HUES48 (cell line): ENCODE data around the gene TOP2A.
"Not testable (repeated sequence)": the region's sequence is repeated elsewhere in the genome, so short reads cannot be mapped to it uniquely, and the experiment has no call there.

Experiments
- H3K27ac ChIP-seq: one replicate; pipeline ENCODE4 v1.7.0; 2013; ENCODE audit warnings: low read depth, low read length, inconsistent platforms
- H3K27me3 ChIP-seq: 2 replicates; pipeline ENCODE4 v1.6.1; 2013; ENCODE audit warnings: mild to moderate bottlenecking, low read length; ENCODE audit not compliant: control insufficient read depth, insufficient read depth
- H3K36me3 ChIP-seq: 2 replicates; pipeline ENCODE4 v1.6.1; 2013; ENCODE audit warnings: low read length; ENCODE audit not compliant: control insufficient read depth, insufficient read depth
- H3K4me1 ChIP-seq: 2 replicates; pipeline ENCODE4 v1.6.1; 2013; ENCODE audit warnings: mild to moderate bottlenecking, low read length; ENCODE audit not compliant: control insufficient read depth, insufficient read depth
- H3K4me3 ChIP-seq: 2 replicates; pipeline ENCODE4 v1.5.1; 2013; ENCODE audit warnings: mild to moderate bottlenecking, low read depth, low read length
- H3K9ac ChIP-seq: 2 replicates; pipeline ENCODE4 v1.6.1; 2013; ENCODE audit warnings: mild to moderate bottlenecking, low read depth, low read length, moderate library complexity
- H3K9me3 ChIP-seq: 2 replicates; pipeline ENCODE4 v1.6.1; 2013; ENCODE audit warnings: low read length; ENCODE audit not compliant: control insufficient read depth, insufficient read depth

TOP2A gene

DNA sequence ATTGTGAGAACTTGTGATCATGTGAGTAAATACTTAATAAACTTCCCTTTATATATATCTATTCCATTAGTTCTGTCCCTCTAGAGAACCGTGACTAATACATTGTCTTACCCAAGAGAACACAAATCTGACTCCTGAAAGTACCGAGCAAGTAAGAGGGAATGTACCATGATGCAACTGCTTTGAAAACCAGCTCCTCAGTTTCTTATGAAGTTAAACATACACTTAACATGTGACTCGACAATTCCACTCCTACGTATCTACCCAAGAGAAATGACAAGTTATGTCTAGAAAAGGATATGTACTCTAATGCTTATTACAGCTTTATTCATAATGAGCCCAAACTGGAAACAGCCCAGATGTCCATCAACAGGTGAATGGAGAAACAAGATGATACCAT is 44.4 kb downstream of the TOP2A start:
- no peaks in the 10 kb centered on the region for H3K36me3 ChIP-seq
- peaks cover 4% of the 10 kb centered on the region; the same call in 1 of the 2 replicates for H3K4me1 ChIP-seq
- H3K9me3 ChIP-seq: no peaks in the 10 kb centered on the region
- no peak overlapping the region for H3K9ac ChIP-seq
- no peak overlapping the region for H3K4me3 ChIP-seq
- H3K27ac ChIP-seq: no peak overlapping the region
- H3K27me3 ChIP-seq: no peaks in the 10 kb centered on the region

DNA sequence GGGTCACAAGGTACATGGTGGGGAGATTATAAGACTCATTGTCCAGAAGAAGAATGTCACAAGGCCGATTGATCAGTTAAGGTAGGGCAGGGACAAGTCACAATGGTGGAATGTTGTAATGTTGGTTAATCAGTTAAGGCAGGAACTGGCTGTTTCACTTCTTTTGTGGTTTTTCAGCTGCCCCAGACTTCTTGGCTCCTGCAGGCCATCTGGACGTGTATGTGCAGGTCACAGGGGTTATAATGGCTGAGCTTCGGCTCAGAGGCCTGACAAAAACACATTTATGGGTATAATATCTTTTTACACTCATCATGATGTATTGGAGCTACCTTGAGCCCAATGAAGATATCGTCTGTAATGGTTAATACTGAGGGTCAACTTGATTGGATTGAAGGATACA is 45.1 kb downstream of the TOP2A start:
- not testable (repeated sequence) for H3K4me3 ChIP-seq, H3K27ac ChIP-seq, H3K9me3 ChIP-seq, H3K27me3 ChIP-seq, H3K9ac ChIP-seq, H3K36me3 ChIP-seq, H3K4me1 ChIP-seq

DNA sequence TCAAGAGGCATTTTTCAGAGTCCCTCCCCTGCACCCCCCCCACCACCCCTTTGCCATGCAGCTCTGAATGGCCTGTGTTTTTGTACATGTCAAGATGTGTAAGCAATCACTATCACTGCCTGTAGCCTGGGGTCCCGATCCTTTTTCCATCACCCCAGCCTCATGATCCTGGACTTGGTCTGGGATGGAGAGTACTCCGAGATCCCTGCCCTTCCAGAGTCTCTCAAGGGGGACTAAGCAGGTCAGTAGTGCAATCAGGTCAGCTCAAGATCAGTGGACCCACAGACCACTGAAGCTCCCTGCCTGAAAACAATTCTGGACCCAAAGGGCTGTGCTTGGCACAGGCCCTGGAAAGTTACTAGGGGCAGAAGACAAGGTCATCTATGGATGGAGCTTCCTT is 45.7 kb downstream of the TOP2A start:
- Histone ChIP-seq H3K4me3 (no peak overlapping the region), H3K9ac (no peak overlapping the region), H3K27ac (no peak overlapping the region), H3K36me3 (no peaks in the 10 kb centered on the region), H3K4me1 (peaks cover 4% of the 10 kb centered on the region; the same call in 1 of the 2 replicates), H3K27me3 (no peaks in the 10 kb centered on the region), H3K9me3 (no peaks in the 10 kb centered on the region)

- H3K27ac ChIP-seq: no peak overlapping the region
- no peak overlapping the region for H3K4me3 ChIP-seq
- no peaks in the 10 kb centered on the region for H3K36me3 ChIP-seq
- no peaks in the 10 kb centered on the region for H3K9me3 ChIP-seq
- peaks cover 4% of the 10 kb centered on the region; the same call in 1 of the 2 replicates for H3K4me1 ChIP-seq
- H3K27me3 ChIP-seq: no peaks in the 10 kb centered on the region
- no peak overlapping the region for H3K9ac ChIP-seq
Observed at GRCh38 chr17:40371261-40371929, 46.3 kb downstream of the TOP2A start.

- Histone ChIP-seq H3K9me3 (no peaks in the 10 kb centered on the region), H3K27me3 (no peaks in the 10 kb centered on the region), H3K4me1 (peaks cover 5% of the 10 kb centered on the region; the same call in 1 of the 2 replicates), H3K9ac (no peak overlapping the region), H3K4me3 (no peak overlapping the region), H3K36me3 (no peaks in the 10 kb centered on the region), H3K27ac (no peak overlapping the region)
Observed at GRCh38 chr17:40369923-40370322, 47.8 kb downstream of the TOP2A start.

DNA sequence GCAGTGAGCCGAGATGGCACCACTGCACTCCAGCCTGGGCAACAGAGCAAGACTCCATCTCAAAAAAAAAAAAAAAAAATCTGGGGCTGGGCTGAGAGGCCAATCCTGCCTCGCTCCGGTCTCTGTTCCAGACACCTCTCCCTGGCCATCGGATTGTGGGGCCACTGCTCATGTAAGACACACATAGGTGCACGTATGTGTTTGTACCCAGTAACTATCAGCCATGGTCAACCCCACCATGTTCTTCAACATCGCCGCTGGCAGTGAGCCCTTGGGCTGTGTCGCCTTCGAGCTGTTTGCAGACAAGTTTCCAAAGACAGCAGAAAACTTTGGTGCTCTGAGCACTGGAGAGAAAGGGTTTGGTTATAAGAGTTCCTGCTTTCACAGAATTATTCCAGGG is 50.0 kb downstream of the TOP2A start:
- H3K4me3 ChIP-seq, H3K4me1 ChIP-seq, H3K9ac ChIP-seq, H3K27ac ChIP-seq, H3K9me3 ChIP-seq, H3K36me3 ChIP-seq: not testable (repeated sequence)
- H3K27me3 ChIP-seq: peaks cover 18% of the 10 kb centered on the region

- Histone ChIP-seq H3K27ac (no peak overlapping the region), H3K27me3 (peaks cover 26% of the 10 kb centered on the region), H3K9ac (no peak overlapping the region), H3K36me3 (no peaks in the 10 kb centered on the region), H3K9me3 (no peaks in the 10 kb centered on the region), H3K4me3 (no peak overlapping the region), H3K4me1 (peaks cover 10% of the 10 kb centered on the region; the same call in 1 of the 2 replicates)
Observed at GRCh38 chr17:40366861-40367518, 50.7 kb downstream of the TOP2A start.

GRCh38 chr17:40366076-40366860 is 51.4 kb downstream of the TOP2A start:
- H3K27ac ChIP-seq: no peak overlapping the region
- peaks cover 32% of the 10 kb centered on the region for H3K27me3 ChIP-seq
- H3K9ac ChIP-seq: no peak overlapping the region
- H3K4me3 ChIP-seq: no peak overlapping the region
- H3K4me1 ChIP-seq: peaks cover 15% of the 10 kb centered on the region
- no peaks in the 10 kb centered on the region for H3K9me3 ChIP-seq
- H3K36me3 ChIP-seq: no peaks in the 10 kb centered on the region

GRCh38 chr17:40364906-40365305 is 52.8 kb downstream of the TOP2A start:
- H3K4me3 ChIP-seq: no peak overlapping the region
- no peaks in the 10 kb centered on the region for H3K36me3 ChIP-seq
- H3K27ac ChIP-seq: no peak overlapping the region
- H3K9ac ChIP-seq: no peak overlapping the region
- no peaks in the 10 kb centered on the region for H3K9me3 ChIP-seq
- peaks cover 41% of the 10 kb centered on the region for H3K27me3 ChIP-seq
- peaks cover 18% of the 10 kb centered on the region for H3K4me1 ChIP-seq

DNA sequence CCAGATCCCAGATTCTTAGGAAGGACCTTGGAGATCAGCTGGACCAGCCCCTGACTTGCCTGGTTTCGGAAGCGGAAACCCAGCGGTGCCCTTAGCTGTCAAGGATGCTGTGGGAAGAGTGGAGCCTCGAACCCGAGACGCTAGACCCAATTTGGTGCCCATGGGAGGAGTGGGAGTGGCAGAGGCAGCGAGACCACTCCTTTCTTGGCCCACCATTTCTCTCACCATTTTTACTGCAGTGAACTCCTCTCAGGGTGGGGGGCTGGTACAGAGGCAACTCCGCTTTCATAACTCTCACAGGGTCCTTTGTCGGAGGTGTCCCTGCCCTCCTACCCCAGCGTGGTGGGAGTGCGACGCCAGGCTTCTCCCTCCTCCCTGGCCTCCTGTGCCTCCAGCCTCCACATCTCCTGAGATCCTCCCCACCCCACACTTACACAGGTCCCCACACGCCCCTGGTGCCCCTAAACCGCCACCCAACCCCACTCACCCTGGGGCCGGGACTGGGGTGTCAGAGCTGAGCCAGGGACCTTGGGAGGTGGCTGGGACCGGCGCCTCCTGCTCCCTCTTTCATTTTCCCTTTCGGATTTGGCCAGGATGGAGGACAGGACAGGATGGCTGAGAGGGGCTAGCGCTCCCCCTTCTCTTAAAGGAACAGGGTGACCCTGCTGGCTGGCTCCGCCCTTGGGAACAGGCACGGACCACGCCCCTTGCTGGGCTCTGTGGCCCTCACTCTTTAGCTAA is 53.4 kb downstream of the TOP2A start, which contains the start of gene GJD3:
TSS of gene GJD3 (minus strand) at position 617 of the 741 bp plus-strand sequence. CDS start 922 bp downstream, outside the sequence.
- H3K27me3 ChIP-seq: peaks cover 41% of the 10 kb centered on the region
- H3K4me3 ChIP-seq: peak within 1 kb of the TSS; percentile 64
- H3K9ac ChIP-seq: no peak within 1 kb of the TSS
- no peaks in the 10 kb centered on the region for H3K9me3 ChIP-seq
- H3K36me3 ChIP-seq: no peaks in the 10 kb centered on the region
- no peak within 1 kb of the TSS for H3K27ac ChIP-seq
- H3K4me1 ChIP-seq: peaks cover 18% of the 10 kb centered on the region
